Effector memory CD4-positive, alpha-beta T cell (primary cell): ENCODE data around the gene NUBPL.

Experiments used
- DNase-seq, 3 donors: peaks; one replicate each; pipeline ENCODE4 v3.0.0-alpha.2; 2020
- H3K27ac ChIP-seq: 2 replicates; pipeline ENCODE4 v1.7.0; 2013; ENCODE audit warnings: mild to moderate bottlenecking, low read length, moderate library complexity; ENCODE audit not compliant: insufficient read depth, poor library complexity, severe bottlenecking
- H3K27me3 ChIP-seq: replicated peaks from 2 replicates; pipeline ENCODE4 v1.7.0; 2013; ENCODE audit warnings: mild to moderate bottlenecking, low read length; ENCODE audit not compliant: insufficient read depth, control insufficient read depth, poor library complexity, severe bottlenecking
- H3K36me3 ChIP-seq: 2 replicates; pipeline ENCODE4 v1.7.0; 2013; ENCODE audit warnings: mild to moderate bottlenecking, low read length, moderate library complexity; ENCODE audit not compliant: control insufficient read depth, insufficient read depth
- H3K4me1 ChIP-seq: 2 replicates; pipeline ENCODE4 v1.7.0; 2013; ENCODE audit warnings: low read length, mild to moderate bottlenecking; ENCODE audit not compliant: control insufficient read depth, insufficient read depth, poor library complexity, severe bottlenecking
- H3K4me3 ChIP-seq: 2 replicates; pipeline ENCODE4 v1.7.0; 2013; ENCODE audit warnings: low read length, low read depth, mild to moderate bottlenecking; ENCODE audit not compliant: insufficient read depth, poor library complexity, severe bottlenecking
- H3K9me3 ChIP-seq: 2 replicates; pipeline ENCODE4 v1.7.0; 2013; ENCODE audit warnings: mild to moderate bottlenecking, low read length, moderate library complexity; ENCODE audit not compliant: control insufficient read depth

NUBPL gene

GRCh38 chr14:31877255-31877798 lies 316.1 kb downstream of the NUBPL start:
- H3K4me1 ChIP-seq = no peaks in the 10 kb centered on the region
- H3K27me3 ChIP-seq = no peaks in the 10 kb centered on the region
- H3K27ac ChIP-seq = no peak overlapping the region
- no peak overlapping the region for H3K4me3 ChIP-seq
- no peaks in the 10 kb centered on the region for H3K9me3 ChIP-seq
- H3K36me3 ChIP-seq = no peaks in the 10 kb centered on the region
- no peak for DNase-seq

GRCh38 chr14:31879661-31880348 lies 318.6 kb downstream of the NUBPL start:
- DNase-seq = no peak
- H3K9me3 ChIP-seq = no peaks in the 10 kb centered on the region
- H3K4me1 ChIP-seq = no peaks in the 10 kb centered on the region
- no peaks in the 10 kb centered on the region for H3K36me3 ChIP-seq
- no peaks in the 10 kb centered on the region for H3K27me3 ChIP-seq
- no peak overlapping the region for H3K27ac ChIP-seq
- H3K4me3 ChIP-seq = no peak overlapping the region

GRCh38 chr14:31880935-31881334 lies 319.7 kb downstream of the NUBPL start:
- no peak overlapping the region for H3K27ac ChIP-seq
- H3K9me3 ChIP-seq = no peaks in the 10 kb centered on the region
- H3K27me3 ChIP-seq = no peaks in the 10 kb centered on the region
- H3K4me1 ChIP-seq = no peaks in the 10 kb centered on the region
- DNase-seq = no peak
- no peaks in the 10 kb centered on the region for H3K36me3 ChIP-seq
- H3K4me3 ChIP-seq = no peak overlapping the region

- no peak for DNase-seq
- H3K9me3 ChIP-seq = no peaks in the 10 kb centered on the region
- H3K36me3 ChIP-seq = no peaks in the 10 kb centered on the region
- H3K4me1 ChIP-seq = no peaks in the 10 kb centered on the region
- no peaks in the 10 kb centered on the region for H3K27me3 ChIP-seq
- H3K4me3 ChIP-seq = no peak overlapping the region
- H3K27ac ChIP-seq = no peak overlapping the region
These were observed 320.5 kb downstream of the NUBPL start for GRCh38 chr14:31881531-31882310.

- H3K9me3 ChIP-seq = no peaks in the 10 kb centered on the region
- no peaks in the 10 kb centered on the region for H3K27me3 ChIP-seq
- no peak overlapping the region for H3K27ac ChIP-seq
- no peak for DNase-seq
- no peak overlapping the region for H3K4me3 ChIP-seq
- H3K36me3 ChIP-seq = no peaks in the 10 kb centered on the region
- H3K4me1 ChIP-seq = no peaks in the 10 kb centered on the region
These were observed 323.0 kb downstream of the NUBPL start for GRCh38 chr14:31884238-31884637.

- Histone ChIP-seq H3K9me3 (no peaks in the 10 kb centered on the region), H3K36me3 (no peaks in the 10 kb centered on the region), H3K27me3 (no peaks in the 10 kb centered on the region), H3K27ac (no peak overlapping the region), H3K4me1 (no peaks in the 10 kb centered on the region), H3K4me3 (no peak overlapping the region)
- DNase-seq = no peak
These were observed 323.7 kb downstream of the NUBPL start for GRCh38 chr14:31884776-31885379.

GRCh38 chr14:31886156-31886835 lies 325.1 kb downstream of the NUBPL start:
- no peaks in the 10 kb centered on the region for H3K4me1 ChIP-seq
- no peaks in the 10 kb centered on the region for H3K36me3 ChIP-seq
- no peak overlapping the region for H3K27ac ChIP-seq
- no peaks in the 10 kb centered on the region for H3K9me3 ChIP-seq
- no peak overlapping the region for H3K4me3 ChIP-seq
- DNase-seq = no peak
- no peaks in the 10 kb centered on the region for H3K27me3 ChIP-seq

- H3K36me3 ChIP-seq = no peaks in the 10 kb centered on the region
- no peak overlapping the region for H3K4me3 ChIP-seq
- no peak overlapping the region for H3K27ac ChIP-seq
- H3K9me3 ChIP-seq = no peaks in the 10 kb centered on the region
- H3K27me3 ChIP-seq = no peaks in the 10 kb centered on the region
- no peaks in the 10 kb centered on the region for H3K4me1 ChIP-seq
- no peak for DNase-seq
These were observed 326.9 kb downstream of the NUBPL start for GRCh38 chr14:31887929-31888580.

- no peaks in the 10 kb centered on the region for H3K27me3 ChIP-seq
- H3K36me3 ChIP-seq = no peaks in the 10 kb centered on the region
- H3K4me1 ChIP-seq = no peaks in the 10 kb centered on the region
- H3K9me3 ChIP-seq = no peaks in the 10 kb centered on the region
- H3K27ac ChIP-seq = no peak overlapping the region
- no peak overlapping the region for H3K4me3 ChIP-seq
- DNase-seq = no peak
These were observed 328.1 kb downstream of the NUBPL start for GRCh38 chr14:31889297-31889696.
